SK-N-SH (cell line): Measurements from ENCODE around the gene FGFRL1. TPM values are rescaled to one million over a fixed set of nuclear protein-coding genes. Genes with fewer than 3 reads are reported as not detected.

Experiments
- CTCF ChIA-PET: fragments of 300-600, 350-600 bp; formaldehyde crosslinking; extraction: SDS; loops from one replicate; lab custom pipeline; 2021; lab: Yijun Ruan, JAX
- POLR2A ChIA-PET: fragments of 350-600 bp; sonication (Branson Sonifier 250); formaldehyde crosslinking; extraction: SDS; loops from one replicate; lab custom pipeline; 2020; ENCODE audit warnings: antibody characterized with exemption, inconsistent platforms; lab: Yijun Ruan, JAX
- DNase-seq: peaks from one replicate; pipeline ENCODE4 v3.0.0; 2012
- H2AFZ ChIP-seq: fragments of 200-600 bp; sonication (generic); 2 replicates; pipeline ENCODE4 v1.8.1; 2016; ENCODE audit warnings: antibody characterized with exemption, mild to moderate bottlenecking, low read depth
- H3F3A ChIP-seq: fragments of 200-600 bp; sonication (generic); replicated peaks from 2 replicates; pipeline ENCODE3; 2016; ENCODE audit warnings: antibody characterized with exemption, mild to moderate bottlenecking; ENCODE audit not compliant: insufficient read depth
- H3K27ac ChIP-seq, 2 experiments: fragments of 200-500 bp in 1 of 2; fragments of 200-600 bp in 1 of 2; sonication (Bioruptor generic) in 1 of 2; sonication (generic), shearing (Covaris generic) in 1 of 2; 2 replicates each; pipeline versions ENCODE4 v1.5.1 to v1.6.1; 2014 to 2016; ENCODE audit warnings: low read depth in 2 of 2, inconsistent platforms in 1 of 2, low read length in 1 of 2, mild to moderate bottlenecking in 1 of 2, mixed read lengths in 1 of 2
- H3K27me3 ChIP-seq: fragments of 200-600 bp; sonication (generic), shearing (Covaris generic); 2 replicates; pipeline ENCODE4 v1.6.1; 2016; ENCODE audit warnings: mixed run types; ENCODE audit not compliant: insufficient read depth
- H3K36me3 ChIP-seq, 2 experiments: fragments of 200-500 bp in 1 of 2; fragments of 200-600 bp in 1 of 2; sonication (Bioruptor generic) in 1 of 2; sonication (generic) in 1 of 2; replicated peaks in 1 of 2; 2 replicates each; pipeline versions ENCODE3 to v1.5.1; 2014 to 2016; ENCODE audit warnings: low read length in 1 of 2, mild to moderate bottlenecking in 1 of 2; ENCODE audit not compliant: insufficient read depth in 2 of 2, control insufficient read depth in 1 of 2
- H3K4me1 ChIP-seq, 2 experiments: fragments of 200-500 bp in 1 of 2; fragments of 200-600 bp in 1 of 2; sonication (Bioruptor generic) in 1 of 2; sonication (generic), shearing (Covaris generic) in 1 of 2; 2 replicates each; pipeline versions ENCODE4 v1.5.1 to v1.6.1; 2014 to 2016; ENCODE audit warnings: low read depth in 1 of 2, low read length in 1 of 2, mixed run types in 1 of 2; ENCODE audit not compliant: insufficient read depth in 2 of 2, control insufficient read depth in 1 of 2
- H3K4me2 ChIP-seq: fragments of 200-600 bp; sonication (generic), shearing (Covaris generic); 2 replicates; pipeline ENCODE4 v1.6.1; 2017; ENCODE audit warnings: mixed run types
- H3K4me3 ChIP-seq, 2 experiments: fragments of 200-500 bp in 1 of 2; fragments of 200-600 bp in 1 of 2; sonication (Bioruptor generic) in 1 of 2; sonication (generic), shearing (Covaris generic) in 1 of 2; 2 replicates each; pipeline versions ENCODE4 v1.5.1 to v1.8.1; 2014 to 2016; ENCODE audit warnings: low read depth in 2 of 2, inconsistent platforms in 1 of 2, low read length in 1 of 2, mild to moderate bottlenecking in 1 of 2, mixed read lengths in 1 of 2, moderate library complexity in 1 of 2
- H3K79me2 ChIP-seq: fragments of 200-600 bp; sonication (generic); 2 replicates; pipeline ENCODE4 v1.8.1; 2017; ENCODE audit warnings: mild to moderate bottlenecking; ENCODE audit not compliant: insufficient read depth
- H3K9ac ChIP-seq: fragments of 200-600 bp; sonication (generic); 2 replicates; pipeline ENCODE4 v1.6.1; 2017; ENCODE audit warnings: mixed run types
- H3K9me2 ChIP-seq: fragments of 200-600 bp; sonication (generic); 2 replicates; pipeline ENCODE4 v1.6.1; 2017; ENCODE audit warnings: mixed run types
- H3K9me3 ChIP-seq: fragments of 200-600 bp; sonication (generic); 2 replicates; pipeline ENCODE4 v1.6.1; 2017; ENCODE audit warnings: mixed run types, mild to moderate bottlenecking, moderate library complexity
- H4K20me1 ChIP-seq: fragments of 200-600 bp; sonication (generic); 2 replicates; pipeline ENCODE4 v1.6.1; 2017; ENCODE audit warnings: mild to moderate bottlenecking, mixed run types; ENCODE audit not compliant: insufficient read depth
- CHD2 ChIP-seq: fragments of 150-350 bp; IDR thresholded peaks from 2 replicates; pipeline ENCODE4 v1.6.1; 2018; ENCODE audit warnings: low read length; ENCODE audit not compliant: partially characterized antibody
- CTCF ChIP-seq: fragments of 200-600 bp; sonication (generic); IDR thresholded peaks from 2 replicates; pipeline ENCODE4 v1.6.1; 2017; ENCODE audit warnings: antibody characterized with exemption, mild to moderate bottlenecking, moderate library complexity
- FOSL2 ChIP-seq: IDR thresholded peaks from 2 replicates; pipeline ENCODE4 v1.4.0; 2012; ENCODE audit warnings: low read depth, mild to moderate bottlenecking, moderate library complexity, borderline replicate concordance
- FOXJ3 ChIP-seq: sonication (generic); formaldehyde crosslinking; IDR thresholded peaks from 2 replicates; pipeline ENCODE4 v1.5.1; 2020; ENCODE audit warnings: mild to moderate bottlenecking, missing genetic modification reagents
- FOXM1 ChIP-seq: IDR thresholded peaks from 2 replicates; pipeline ENCODE4 v1.4.0; 2012; ENCODE audit warnings: low read depth, mild to moderate bottlenecking
- GABPA ChIP-seq: IDR thresholded peaks from 2 replicates; pipeline ENCODE4 v1.4.0; 2012; ENCODE audit warnings: low read depth, mild to moderate bottlenecking
- GATA2 ChIP-seq: sonication (generic); formaldehyde crosslinking; IDR thresholded peaks from 2 replicates; pipeline ENCODE4 v1.5.0; 2020; ENCODE audit warnings: mild to moderate bottlenecking, missing genetic modification reagents
- MEF2A ChIP-seq: IDR thresholded peaks from 2 replicates; pipeline ENCODE4 v1.4.0; 2012; ENCODE audit warnings: low read depth, borderline replicate concordance
- MXI1 ChIP-seq: IDR thresholded peaks from 2 replicates; pipeline ENCODE4 v1.6.1; 2012; ENCODE audit warnings: mild to moderate bottlenecking, low read depth, low read length, improper control_type of control experiment
- NFIC ChIP-seq: IDR thresholded peaks from 2 replicates; pipeline ENCODE4 v1.4.0; 2012; ENCODE audit warnings: borderline replicate concordance
- RAD21 ChIP-seq: IDR thresholded peaks from 2 replicates; pipeline ENCODE4 v1.6.1; 2012; ENCODE audit warnings: mild to moderate bottlenecking, low read length
- RCOR1 ChIP-seq: fragments of 150-350 bp; IDR thresholded peaks from 2 replicates; pipeline ENCODE4 v1.6.1; 2017; ENCODE audit warnings: antibody characterized with exemption, low read length
- RFX5 ChIP-seq: IDR thresholded peaks from 2 replicates; pipeline ENCODE4 v1.6.1; 2012; ENCODE audit warnings: mild to moderate bottlenecking, improper control_type of control experiment, low read length
- SIN3A ChIP-seq: IDR thresholded peaks from 2 replicates; pipeline ENCODE4 v1.6.1; 2012; ENCODE audit warnings: low read depth, mild to moderate bottlenecking, low read length, moderate library complexity, borderline replicate concordance
- SMC3 ChIP-seq: IDR thresholded peaks from 2 replicates; pipeline ENCODE4 v1.6.1; 2012; ENCODE audit warnings: low read depth, low read length, improper control_type of control experiment
- TAF1 ChIP-seq: IDR thresholded peaks from 2 replicates; pipeline ENCODE4 v1.6.1; 2012; ENCODE audit warnings: low read depth, mild to moderate bottlenecking, low read length, moderate library complexity, borderline replicate concordance
- YY1 ChIP-seq: IDR thresholded peaks from 2 replicates; pipeline ENCODE4 v1.4.0; 2012; ENCODE audit warnings: low read depth, mild to moderate bottlenecking
- WGBS: methylation state at CpG from one replicate; pipeline ENCODE4 v1.1.6; 2017; ENCODE audit warnings: low lambda C conversion rate; 5-methylcytosine and 5-hydroxymethylcytosine counted together
- polyA plus RNA-seq, 3 experiments: library from polyadenylated mRNA; depleted of rRNA; stranded (reverse); fragments of >200 nt; gene quantifications; 2 replicates each; pipeline ENCODE4 v1.2.3, GENCODE V29; 2012
- TF ChIP-seq, protein P1 (sequence below): IDR thresholded peaks from 2 replicates; pipeline ENCODE4 v1.4.0; 2012; ENCODE audit warnings: low read depth, borderline replicate concordance
- TF ChIP-seq, protein P2 (sequence below): fragments of 150-350 bp; IDR thresholded peaks from 2 replicates; pipeline ENCODE4 v1.6.1; 2016; ENCODE audit warnings: mild to moderate bottlenecking, low read depth, low read length

The FGFRL1 gene
- polyA plus RNA-seq, 1 of the 3 experiments (the other 2 are of a cell fraction), result 22.5 TPM

- no peaks in the 10 kb centered on the region for H3F3A ChIP-seq
- ChIA-PET POLR2A (no interaction called here), CTCF (no interaction called here)
- H3K4me1 ChIP-seq, result peaks cover 10 to 17% of the 10 kb centered on the region in 2 experiments; a peak in 1 of 4 replicates
- H3K27ac ChIP-seq, result no peak overlapping the region
- no peaks in the 10 kb centered on the region for H3K27me3 ChIP-seq
- no peaks in the 10 kb centered on the region for H4K20me1 ChIP-seq
- 97% methylated on average over 16 of the region's 23 CpGs for WGBS
- no peak overlapping the region for H2AFZ ChIP-seq
- H3K9me3 ChIP-seq, result no peaks in the 10 kb centered on the region
- no peak overlapping the region for H3K4me2 ChIP-seq
- DNase-seq, result no peak
- no peak for TF ChIP-seq RFX5
- TF ChIP-seq MEF2A, result no peak
- TF ChIP-seq SIN3A, result no peak
- no peak for TF ChIP-seq CHD2
- TF ChIP-seq FOXJ3 (CRISPR knock-in tag), result no peak
- TF ChIP-seq NFIC, result no peak
- TF ChIP-seq SMC3, result no peak
- no peak for TF ChIP-seq CTCF
- no peak for TF ChIP-seq MXI1
- no peak for TF ChIP-seq FOSL2
- TF ChIP-seq TAF1, result no peak
- no peak for TF ChIP-seq RAD21
- TF ChIP-seq GATA2 (CRISPR knock-in tag), result no peak
- TF ChIP-seq GABPA, result no peak
- no peak for TF ChIP-seq YY1
- TF ChIP-seq, protein P1, sequence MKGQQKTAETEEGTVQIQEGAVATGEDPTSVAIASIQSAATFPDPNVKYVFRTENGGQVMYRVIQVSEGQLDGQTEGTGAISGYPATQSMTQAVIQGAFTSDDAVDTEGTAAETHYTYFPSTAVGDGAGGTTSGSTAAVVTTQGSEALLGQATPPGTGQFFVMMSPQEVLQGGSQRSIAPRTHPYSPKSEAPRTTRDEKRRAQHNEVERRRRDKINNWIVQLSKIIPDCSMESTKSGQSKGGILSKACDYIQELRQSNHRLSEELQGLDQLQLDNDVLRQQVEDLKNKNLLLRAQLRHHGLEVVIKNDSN, result no peak
- TF ChIP-seq, protein P2, sequence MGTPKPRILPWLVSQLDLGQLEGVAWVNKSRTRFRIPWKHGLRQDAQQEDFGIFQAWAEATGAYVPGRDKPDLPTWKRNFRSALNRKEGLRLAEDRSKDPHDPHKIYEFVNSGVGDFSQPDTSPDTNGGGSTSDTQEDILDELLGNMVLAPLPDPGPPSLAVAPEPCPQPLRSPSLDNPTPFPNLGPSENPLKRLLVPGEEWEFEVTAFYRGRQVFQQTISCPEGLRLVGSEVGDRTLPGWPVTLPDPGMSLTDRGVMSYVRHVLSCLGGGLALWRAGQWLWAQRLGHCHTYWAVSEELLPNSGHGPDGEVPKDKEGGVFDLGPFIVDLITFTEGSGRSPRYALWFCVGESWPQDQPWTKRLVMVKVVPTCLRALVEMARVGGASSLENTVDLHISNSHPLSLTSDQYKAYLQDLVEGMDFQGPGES, result no peak
- TF ChIP-seq FOXM1, result no peak
- no peak for TF ChIP-seq RCOR1
- no peak overlapping the region for H3K4me3 ChIP-seq
- H3K9me2 ChIP-seq, result no peaks in the 10 kb centered on the region
- peaks cover 7% of the 10 kb centered on the region for H3K79me2 ChIP-seq
- no peak overlapping the region for H3K9ac ChIP-seq
- peaks cover 0 to 7% of the 10 kb centered on the region in 2 experiments for H3K36me3 ChIP-seq
Measured at GRCh38 chr4:985123-985830, 26.1 kb upstream of the FGFRL1 start.
